K562 (cell line): Measurements from ENCODE around the gene HDHD3. TPM values are rescaled to one million over a fixed set of nuclear protein-coding genes. Genes with fewer than 3 reads are reported as not detected.

ENCODE experiments used
- ATAC-seq: fragments of 200-7000 bp; cut with Tn5 transposase; 3 replicates; pipeline ENCODE4 v1.9.1; 2020; ENCODE audit warnings: moderate library complexity
- BruUV-seq: library from RNA; stranded (reverse); fragments of 400-500 nt; replicated peaks from 2 replicates; lab custom pipeline; 2021; lab: Mats Ljungman, UMichigan
- CTCF ChIA-PET: fragments of 300-600 bp; formaldehyde crosslinking; extraction: SDS; loops from one replicate; lab custom pipeline; 2021; ENCODE audit warnings: low intra/inter-chr PET ratio; lab: Yijun Ruan, JAX
- POLR2A ChIA-PET: fragments of 300-600, 350-650 bp; sonication (Branson Sonifier 250); formaldehyde crosslinking; extraction: SDS; loops from one replicate; lab custom pipeline; 2021; ENCODE audit warnings: antibody characterized with exemption, inconsistent platforms; lab: Yijun Ruan, JAX
- DNase-seq, 4 experiments: peaks; one replicate each; pipeline versions ENCODE4 v3.0.0 to v3.0.0-alpha.2; 2011 to 2018; ENCODE audit warnings: low spot score in 3 of 4, mixed read lengths in 3 of 4; ENCODE audit errors: extremely low read depth in 1 of 4
- FAIRE-seq: peaks from 2 replicates; lab custom pipeline; 2011; peaks lifted over from hg19 to GRCh38; lab: Jason Lieb, UNC
- H2AFZ ChIP-seq: 2 replicates; pipeline ENCODE4 v1.6.0; 2011; ENCODE audit warnings: low read depth, low read length, control low read depth, inconsistent platforms
- H3K27ac ChIP-seq: fragments of 200-600 bp; 3 replicates; pipeline ENCODE4 v1.8.0; 2011; ENCODE audit warnings: low read depth, mild to moderate bottlenecking, control low read depth, inconsistent platforms, low read length, moderate library complexity, mixed read lengths; ENCODE audit errors: extremely low read depth
- H3K27me3 ChIP-seq, 2 experiments: fragments of 300-600 bp in 1 of 2; 2 replicates in 1 of 2; 3 replicates in 1 of 2; pipeline versions ENCODE4 v1.6.0 to v1.8.0; 2011; ENCODE audit warnings: inconsistent platforms in 2 of 2, low read length in 2 of 2, mild to moderate bottlenecking in 1 of 2, mixed read lengths in 1 of 2, moderate library complexity in 1 of 2; ENCODE audit not compliant: control insufficient read depth in 2 of 2, insufficient read depth in 2 of 2
- H3K36me3 ChIP-seq: fragments of 300-600 bp; 3 replicates; pipeline ENCODE4 v1.8.0; 2011; ENCODE audit warnings: mild to moderate bottlenecking, low read length, inconsistent platforms; ENCODE audit not compliant: control insufficient read depth, insufficient read depth
- H3K4me1 ChIP-seq, 2 experiments: fragments of 200-600 bp in 1 of 2; replicated peaks in 1 of 2; 2 replicates in 1 of 2; 3 replicates in 1 of 2; pipeline versions ENCODE4 v1.5.1 to v1.8.0; 2011; ENCODE audit warnings: inconsistent platforms in 2 of 2, low read length in 2 of 2, mild to moderate bottlenecking in 1 of 2, mixed read lengths in 1 of 2, moderate library complexity in 1 of 2; ENCODE audit not compliant: control insufficient read depth in 2 of 2, insufficient read depth in 2 of 2
- H3K4me2 ChIP-seq: 2 replicates; pipeline ENCODE4 v1.6.1; 2011; ENCODE audit warnings: low read length, control low read depth, inconsistent platforms, mixed read lengths; ENCODE audit not compliant: insufficient read depth
- H3K4me3 ChIP-seq: fragments of 200-600 bp; sonication (generic), shearing (Covaris generic); 2 replicates; pipeline ENCODE4 v1.5.1; 2016; ENCODE audit warnings: control low read depth, inconsistent platforms
- H3K79me2 ChIP-seq: fragments of 200-600 bp; 3 replicates; pipeline ENCODE4 v1.8.0; 2011; ENCODE audit warnings: low read length, inconsistent platforms; ENCODE audit not compliant: control insufficient read depth, insufficient read depth
- H3K9ac ChIP-seq, 2 experiments: 2 replicates each; pipeline versions ENCODE4 v1.6.0 to v1.6.1; 2011; ENCODE audit warnings: low read depth in 2 of 2, low read length in 2 of 2, control low read depth in 1 of 2, inconsistent platforms in 1 of 2, mild to moderate bottlenecking in 1 of 2, mixed read lengths in 1 of 2; ENCODE audit not compliant: insufficient read depth in 1 of 2
- H3K9me1 ChIP-seq: one replicate; pipeline ENCODE4 v1.6.0; 2011; ENCODE audit warnings: inconsistent platforms, mild to moderate bottlenecking, low read length, moderate library complexity; ENCODE audit not compliant: control insufficient read depth, insufficient read depth
- H3K9me3 ChIP-seq: replicated peaks from 2 replicates; pipeline ENCODE4 v1.5.1; 2011; ENCODE audit warnings: low read depth, low read length, inconsistent platforms; ENCODE audit not compliant: control insufficient read depth, insufficient read depth
- H4K20me1 ChIP-seq: replicated peaks from 2 replicates; pipeline ENCODE4 v1.6.1; 2011; ENCODE audit warnings: low read length, inconsistent platforms, mixed read lengths; ENCODE audit not compliant: control insufficient read depth, insufficient read depth
- BCOR ChIP-seq: fragments of 450-650 bp; IDR thresholded peaks from 2 replicates; pipeline ENCODE4 v1.6.1; 2016
- GATAD2B ChIP-seq: fragments of 450-650 bp; IDR thresholded peaks from 2 replicates; pipeline ENCODE4 v1.6.1; 2017; ENCODE audit warnings: mild to moderate bottlenecking, borderline replicate concordance
- SIN3B ChIP-seq: fragments of 450-650 bp; IDR thresholded peaks from 2 replicates; pipeline ENCODE4 v1.6.1; 2017; ENCODE audit warnings: low read depth, mild to moderate bottlenecking, moderate library complexity
- SIRT6 ChIP-seq: IDR thresholded peaks from one replicate; pipeline ENCODE4 v1.6.1; 2012; ENCODE audit warnings: low read depth, mild to moderate bottlenecking, control low read depth, inconsistent platforms, low read length, moderate library complexity
- ZBTB40 ChIP-seq, 2 experiments: fragments of 450-650 bp in 1 of 2; sonication (generic) in 1 of 2; formaldehyde crosslinking in 1 of 2; IDR thresholded peaks; 2 replicates each; pipeline versions ENCODE4 v1.7.1 to v1.9.0; 2016 to 2022; ENCODE audit warnings: inconsistent platforms in 1 of 2, mild to moderate bottlenecking in 1 of 2, missing genetic modification reagents in 1 of 2
- WGBS: fragments of 100-300 bp; shearing (Covaris generic); methylation state at CpG from one replicate; pipeline ENCODE4 v1.1.6; 2016; ENCODE audit warnings: low coverage, mixed read lengths; ENCODE audit not compliant: insufficient coverage; ENCODE audit errors: missing lambda C conversion rate; 5-methylcytosine and 5-hydroxymethylcytosine counted together
- in situ Hi-C: fragments of 300-500 bp; cut with MboI; formaldehyde crosslinking; loops from 4 replicates; pipeline ENCODE4 v1.15.0; 2018; ENCODE audit warnings: inconsistent platforms, mixed read lengths
- intact Hi-C: fragments of 100-400 bp; cut with micrococcal nuclease; formaldehyde crosslinking; loops from 2 replicates; pipeline ENCODE4 v1.14.2; 2022
- polyA plus RNA-seq, 8 experiments: library from polyadenylated mRNA; depleted of rRNA in 4 of 8; stranded (reverse) in 5 of 8; unstranded in 3 of 8; fragments of >200 nt; fragmentation: Nextera tagmentation in 2 of 8; fragmentation: Illumina TruSeq in 1 of 8; extraction: Ambion mirVana in 2 of 8; extraction: Trizol in 1 of 8; gene quantifications; 2 replicates each; pipeline versions ENCODE4 v1.2.1 to v1.2.3, GENCODE V29; 2011 to 2014; ENCODE audit warnings: inconsistent platforms in 1 of 8, missing spikeins in 1 of 8
- total RNA-seq, 7 experiments: library from RNA; depleted of rRNA in 6 of 7; stranded (reverse); fragments of >200 nt in 6 of 7; fragmentation: Illumina TruSeq in 2 of 7; extraction: Trizol in 2 of 7; gene quantifications; 2 replicates each; pipeline versions ENCODE4 v1.2.1 to v1.2.3, GENCODE V29; 2011 to 2021; ENCODE audit warnings: low replicate concordance in 1 of 7

HDHD3 gene
- total and polyA plus RNA-seq, 9 of the 15 experiments (the other 6 are each of a cell fraction or from before 2014, with no cell fraction given), result 1.1 to 19.1 (median 10.9) TPM

GRCh38 chr9:113349445-113350094 is 27.2 kb downstream of the HDHD3 start, which contains the start of gene BSPRY (continued):
- TF ChIP-seq SIN3B (no peak), SIRT6 (no peak), BCOR (peak; percentile 82)

GRCh38 chr9:113349066-113349444 is 27.7 kb downstream of the HDHD3 start:
- Histone ChIP-seq H3K79me2 (no peaks in the 10 kb centered on the region), H4K20me1 (no peaks in the 10 kb centered on the region), H3K27ac (no peak overlapping the region), H3K4me3 (0 out of 2 replicates have a peak overlapping the region, but pooled peaks have one; percentile 29), H3K9ac (no peak overlapping the region), H2AFZ (peak overlapping the region; percentile 26; the same call in 1 of the 2 replicates), H3K27me3 (peaks cover 1 to 2% of the 10 kb centered on the region in 2 experiments; a peak in 2 of 5 replicates), H3K36me3 (no peaks in the 10 kb centered on the region), H3K9me3 (no peaks in the 10 kb centered on the region), H3K4me1 (peaks cover 3 to 11% of the 10 kb centered on the region in 2 experiments; a peak in 3 of 5 replicates), H3K4me2 (no peak overlapping the region), H3K9me1 (no peaks in the 10 kb centered on the region)
- in situ Hi-C loops, result no loop called here
- ChIA-PET POLR2A (interaction anchor here (1.2 to 2.4 kb wide), 2 partner anchors 9 to 52 kb away, joined by 4 to 12 read pairs; partner anchors contain the start of genes ALAD and WDR31), CTCF (no interaction called here)
- no peak for FAIRE-seq
- 45% methylated on average over 12 of the region's 13 CpGs for WGBS
- DNase-seq, result no peak
- ATAC-seq, result no peak
- intact Hi-C loops, result no loop called here
- BruUV-seq, result no TSS peak
- TF ChIP-seq ZBTB40 (IDR thresholded peaks at IDR 0.05) (0 out of 2 replicates have a peak, but pooled peaks have one; percentile 16), ZBTB40 (CRISPR knock-in tag; IDR thresholded peaks at IDR 0.05) (no peak), GATAD2B (no peak)
